ENCODE measurements around the gene METTL21A. TPM values are rescaled to one million over a fixed set of nuclear protein-coding genes. Genes with fewer than 3 reads are reported as not detected.

METTL21A gene
- total RNA-seq, 1 experiment from 2014 or later = 76.3 TPM

DNA sequence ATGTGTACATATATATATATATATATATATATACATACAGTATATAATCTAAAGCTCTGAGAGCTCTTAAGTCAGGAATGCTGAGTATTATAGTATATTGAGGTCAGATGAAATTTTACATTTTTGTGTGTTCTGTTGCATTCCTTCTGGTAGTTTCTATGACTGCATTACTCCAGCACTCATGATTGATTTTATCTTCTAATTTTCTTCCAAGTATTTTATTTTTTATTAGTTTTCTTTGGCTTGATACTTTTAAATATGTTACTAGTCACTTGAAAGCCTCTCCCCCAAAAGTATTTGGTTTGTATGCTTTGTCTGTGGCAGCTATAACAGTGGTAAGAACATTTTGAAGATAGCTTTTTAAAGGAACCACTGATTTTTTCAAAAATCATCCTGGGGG is 25.0 kb downstream of the METTL21A start:
- H4K20me1 ChIP-seq (ENCODE audit: insufficient read depth, low read depth, low read length) = no peaks in the 10 kb centered on the region
- no peak overlapping the region for H3K4me2 ChIP-seq (ENCODE audit: low read depth, low read length, poor library complexity, severe bottlenecking)
- DNase-seq = no peak
- peaks cover 5% of the 10 kb centered on the region for H3K4me1 ChIP-seq (ENCODE audit: low read length)
- no peak overlapping the region for H3K27ac ChIP-seq (ENCODE audit: low read length)
- no peak overlapping the region for H2AFZ ChIP-seq (ENCODE audit: low read length)
- peaks cover 26% of the 10 kb centered on the region; the same call in 1 of the 2 replicates for H3K36me3 ChIP-seq (ENCODE audit: insufficient read depth, low read length)
- H3K9me2 ChIP-seq (replicated peaks; ENCODE audit: insufficient read depth, low read length) = no peaks in the 10 kb centered on the region
- H3K9me3 ChIP-seq (ENCODE audit: low read length) = no peaks in the 10 kb centered on the region
- no peaks in the 10 kb centered on the region for H3K27me3 ChIP-seq (ENCODE audit: low read length)
- no peak overlapping the region for H3K9ac ChIP-seq (ENCODE audit: low read length)
- H3K79me2 ChIP-seq (ENCODE audit: low read length) = peaks cover 47% of the 10 kb centered on the region
- H3K4me3 ChIP-seq (ENCODE audit: low read length) = no peak overlapping the region

DNA sequence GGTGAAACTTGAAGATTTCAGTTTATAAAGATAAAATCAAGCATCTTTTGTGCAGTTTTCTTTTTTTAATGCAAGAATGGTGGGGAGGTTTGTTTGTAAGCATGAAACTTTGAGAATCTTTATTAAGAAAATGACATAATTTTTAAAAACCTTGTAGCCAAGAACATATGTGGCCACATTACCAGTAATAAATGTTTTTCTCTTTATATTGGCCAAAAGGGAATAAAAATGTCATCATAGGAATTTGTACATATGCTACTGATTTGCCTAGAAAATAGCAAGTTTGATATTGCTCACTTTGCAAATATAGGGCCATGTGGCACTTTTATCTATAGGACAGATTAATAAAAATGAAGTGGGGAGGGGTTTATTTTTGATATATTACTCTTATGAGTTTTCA is 25.6 kb downstream of the METTL21A start:
- Histone ChIP-seq H3K4me3 (ENCODE audit: low read length) (no peak overlapping the region), H2AFZ (ENCODE audit: low read length) (no peak overlapping the region), H3K36me3 (ENCODE audit: insufficient read depth, low read length) (peaks cover 26% of the 10 kb centered on the region), H3K27ac (ENCODE audit: low read length) (no peak overlapping the region), H3K4me2 (ENCODE audit: low read depth, low read length, poor library complexity, severe bottlenecking) (no peak overlapping the region), H3K27me3 (ENCODE audit: low read length) (no peaks in the 10 kb centered on the region), H3K9me3 (ENCODE audit: low read length) (no peaks in the 10 kb centered on the region), H3K79me2 (ENCODE audit: low read length) (peaks cover 42% of the 10 kb centered on the region), H3K9me2 (replicated peaks; ENCODE audit: insufficient read depth, low read length) (no peaks in the 10 kb centered on the region), H3K4me1 (ENCODE audit: low read length) (peaks cover 7% of the 10 kb centered on the region), H4K20me1 (ENCODE audit: insufficient read depth, low read depth, low read length) (no peaks in the 10 kb centered on the region), H3K9ac (ENCODE audit: low read length) (no peak overlapping the region)
- no peak for DNase-seq

DNA sequence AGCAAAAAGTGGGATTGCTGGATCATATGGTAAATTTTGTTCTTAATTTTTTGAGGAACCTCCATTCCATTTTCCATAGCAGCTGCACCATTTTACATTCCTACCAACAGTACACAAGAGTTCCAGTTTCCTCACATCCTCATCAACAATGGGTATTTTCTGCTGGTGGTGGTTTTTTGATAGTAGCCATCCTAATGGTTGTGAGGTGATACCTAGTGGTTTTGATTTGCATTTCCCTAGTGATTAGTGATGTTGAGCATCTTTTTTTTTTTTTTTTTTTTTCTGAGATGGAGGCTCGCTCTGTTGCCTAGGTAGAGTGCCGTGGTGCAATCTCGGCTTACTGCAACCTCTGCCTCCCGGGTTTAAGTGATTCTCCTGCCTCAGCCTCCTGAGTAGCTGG is 30.5 kb downstream of the METTL21A start:
- H2AFZ ChIP-seq (ENCODE audit: low read length) = no peak overlapping the region
- 0 out of 2 replicates have a peak overlapping the region, but pooled peaks have one; percentile 10 for H3K4me3 ChIP-seq (ENCODE audit: low read length)
- no peaks in the 10 kb centered on the region; the same call in 1 of the 2 replicates for H3K9me3 ChIP-seq (ENCODE audit: low read length)
- DNase-seq = peak; percentile 63
- no peaks in the 10 kb centered on the region for H3K27me3 ChIP-seq (ENCODE audit: low read length)
- H3K36me3 ChIP-seq (ENCODE audit: insufficient read depth, low read length) = peaks cover 57% of the 10 kb centered on the region
- H3K4me1 ChIP-seq (ENCODE audit: low read length) = peaks cover 9% of the 10 kb centered on the region
- H3K79me2 ChIP-seq (ENCODE audit: low read length) = peaks cover 47% of the 10 kb centered on the region
- H3K9me2 ChIP-seq (replicated peaks; ENCODE audit: insufficient read depth, low read length) = no peaks in the 10 kb centered on the region
- H4K20me1 ChIP-seq (ENCODE audit: insufficient read depth, low read depth, low read length) = no peaks in the 10 kb centered on the region
- no peak overlapping the region for H3K9ac ChIP-seq (ENCODE audit: low read length)
- H3K4me2 ChIP-seq (ENCODE audit: low read depth, low read length, poor library complexity, severe bottlenecking) = peak overlapping the region; percentile 48
- H3K27ac ChIP-seq (ENCODE audit: low read length) = peak overlapping the region; percentile 57; the same call in 1 of the 2 replicates

DNA sequence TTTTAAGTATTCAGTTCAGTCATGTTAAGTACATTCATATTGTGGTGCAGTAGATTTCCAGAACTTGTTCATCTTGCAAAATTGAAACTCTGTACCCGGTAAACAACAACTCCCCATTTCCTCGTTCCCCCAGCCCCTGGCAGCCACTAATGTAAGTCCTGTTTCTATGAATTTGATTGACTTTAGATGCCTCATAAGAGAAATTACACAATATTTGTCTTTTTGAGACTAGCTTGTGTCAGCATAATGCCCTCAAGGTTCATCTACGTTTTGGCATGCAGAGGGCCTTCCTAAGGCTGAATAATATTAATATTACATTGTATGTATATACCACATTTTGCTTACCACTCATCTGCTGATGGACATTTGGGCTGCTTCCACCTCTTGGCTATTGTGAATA is 30.9 kb downstream of the METTL21A start:
- H3K4me3 ChIP-seq (ENCODE audit: low read length) = 0 out of 2 replicates have a peak overlapping the region, but pooled peaks have one; percentile 10
- H3K79me2 ChIP-seq (ENCODE audit: low read length) = peaks cover 51% of the 10 kb centered on the region
- no peak overlapping the region for H2AFZ ChIP-seq (ENCODE audit: low read length)
- no peaks in the 10 kb centered on the region; the same call in 1 of the 2 replicates for H3K9me3 ChIP-seq (ENCODE audit: low read length)
- H3K9me2 ChIP-seq (replicated peaks; ENCODE audit: insufficient read depth, low read length) = no peaks in the 10 kb centered on the region
- H4K20me1 ChIP-seq (ENCODE audit: insufficient read depth, low read depth, low read length) = no peaks in the 10 kb centered on the region
- no peaks in the 10 kb centered on the region for H3K27me3 ChIP-seq (ENCODE audit: low read length)
- peak overlapping the region; percentile 48 for H3K4me2 ChIP-seq (ENCODE audit: low read depth, low read length, poor library complexity, severe bottlenecking)
- H3K27ac ChIP-seq (ENCODE audit: low read length) = peak overlapping the region; percentile 57; the same call in 1 of the 2 replicates
- no peak overlapping the region for H3K9ac ChIP-seq (ENCODE audit: low read length)
- H3K36me3 ChIP-seq (ENCODE audit: insufficient read depth, low read length) = peaks cover 57% of the 10 kb centered on the region
- DNase-seq = no peak
- H3K4me1 ChIP-seq (ENCODE audit: low read length) = peaks cover 9% of the 10 kb centered on the region

DNA sequence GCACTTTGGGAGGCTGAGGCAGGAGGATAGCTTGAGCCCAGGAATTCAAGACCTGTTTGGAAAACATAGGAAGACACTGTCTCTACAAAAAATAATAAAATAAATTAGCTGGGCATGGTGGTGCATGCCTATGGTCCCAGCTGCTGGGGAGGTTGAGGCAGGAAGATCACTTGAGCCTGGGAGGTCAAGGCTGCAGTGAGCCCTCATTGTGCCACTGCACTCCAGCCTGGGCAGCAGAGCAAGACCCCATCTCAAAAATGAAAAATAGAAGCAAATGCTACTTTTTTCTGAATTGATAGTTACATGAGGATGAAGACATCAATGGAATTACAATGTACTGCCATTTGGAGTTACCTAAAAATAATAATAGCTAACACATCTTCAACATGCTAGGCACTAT is 31.9 kb downstream of the METTL21A start:
- Histone ChIP-seq H3K79me2 (ENCODE audit: low read length) (peaks cover 56% of the 10 kb centered on the region), H3K9me2 (replicated peaks; ENCODE audit: insufficient read depth, low read length) (no peaks in the 10 kb centered on the region), H3K4me1 (ENCODE audit: low read length) (peaks cover 9% of the 10 kb centered on the region), H3K4me2 (ENCODE audit: low read depth, low read length, poor library complexity, severe bottlenecking) (no peak overlapping the region), H3K27ac (ENCODE audit: low read length) (no peak overlapping the region), H4K20me1 (ENCODE audit: insufficient read depth, low read depth, low read length) (no peaks in the 10 kb centered on the region), H3K9me3 (ENCODE audit: low read length) (no peaks in the 10 kb centered on the region; the same call in 1 of the 2 replicates), H3K27me3 (ENCODE audit: low read length) (no peaks in the 10 kb centered on the region), H3K4me3 (ENCODE audit: low read length) (no peak overlapping the region), H2AFZ (ENCODE audit: low read length) (no peak overlapping the region), H3K36me3 (ENCODE audit: insufficient read depth, low read length) (peaks cover 67% of the 10 kb centered on the region), H3K9ac (ENCODE audit: low read length) (no peak overlapping the region)
- DNase-seq = no peak

DNA sequence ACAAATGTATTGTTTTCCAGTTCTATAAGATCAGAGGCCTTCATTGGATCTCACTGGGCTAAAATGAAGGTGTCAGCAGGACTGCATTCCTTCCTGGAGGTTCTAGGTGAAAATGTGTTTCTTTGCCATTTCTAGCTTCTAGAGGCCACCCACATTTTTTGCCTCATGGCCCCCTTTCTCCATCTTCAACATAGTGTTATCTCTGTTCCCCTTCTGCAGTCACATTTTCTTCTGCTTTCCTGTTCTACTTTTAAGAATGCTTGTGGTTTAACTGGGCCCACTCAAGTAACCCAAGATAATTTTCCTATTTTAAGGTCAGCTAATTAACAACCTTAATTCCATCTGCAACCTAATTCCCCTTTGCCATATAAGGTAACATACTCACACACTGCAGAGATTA is 36.1 kb downstream of the METTL21A start:
- no peaks in the 10 kb centered on the region for H3K9me2 ChIP-seq (replicated peaks; ENCODE audit: insufficient read depth, low read length)
- DNase-seq = no peak
- no peak overlapping the region for H3K27ac ChIP-seq (ENCODE audit: low read length)
- peaks cover 45% of the 10 kb centered on the region for H3K79me2 ChIP-seq (ENCODE audit: low read length)
- no peak overlapping the region for H3K4me3 ChIP-seq (ENCODE audit: low read length)
- H3K9me3 ChIP-seq (ENCODE audit: low read length) = no peaks in the 10 kb centered on the region; the same call in 1 of the 2 replicates
- H3K36me3 ChIP-seq (ENCODE audit: insufficient read depth, low read length) = peaks cover 77% of the 10 kb centered on the region
- no peaks in the 10 kb centered on the region for H3K27me3 ChIP-seq (ENCODE audit: low read length)
- H3K4me1 ChIP-seq (ENCODE audit: low read length) = peaks cover 1% of the 10 kb centered on the region
- no peaks in the 10 kb centered on the region for H4K20me1 ChIP-seq (ENCODE audit: insufficient read depth, low read depth, low read length)
- no peak overlapping the region for H3K9ac ChIP-seq (ENCODE audit: low read length)
- H3K4me2 ChIP-seq (ENCODE audit: low read depth, low read length, poor library complexity, severe bottlenecking) = no peak overlapping the region
- H2AFZ ChIP-seq (ENCODE audit: low read length) = no peak overlapping the region

DNA sequence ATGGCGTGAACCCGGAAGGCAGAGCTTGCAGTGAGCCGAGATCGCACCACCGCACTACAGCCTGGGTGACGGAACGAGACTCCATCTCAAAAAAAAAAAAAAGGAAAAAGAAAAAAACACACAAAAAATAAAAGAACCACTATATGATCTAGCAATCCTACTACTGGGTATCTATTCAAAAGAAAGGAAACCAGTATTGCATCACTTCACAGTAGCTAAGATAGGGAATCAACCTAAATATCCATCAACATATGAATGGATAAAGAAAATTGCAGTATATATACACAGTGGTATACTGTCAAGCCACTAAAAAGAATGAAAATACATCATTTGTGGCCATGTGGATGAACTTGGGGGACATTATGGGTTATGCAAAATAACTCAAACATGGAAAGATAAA is 37.9 kb downstream of the METTL21A start:
- peaks cover 43% of the 10 kb centered on the region for H3K79me2 ChIP-seq (ENCODE audit: low read length)
- no peaks in the 10 kb centered on the region for H3K4me1 ChIP-seq (ENCODE audit: low read length)
- no peak for DNase-seq
- no peaks in the 10 kb centered on the region for H3K9me2 ChIP-seq (replicated peaks; ENCODE audit: insufficient read depth, low read length)
- H3K4me2 ChIP-seq (ENCODE audit: low read depth, low read length, poor library complexity, severe bottlenecking) = no peak overlapping the region
- no peaks in the 10 kb centered on the region for H3K27me3 ChIP-seq (ENCODE audit: low read length)
- H3K27ac ChIP-seq (ENCODE audit: low read length) = no peak overlapping the region
- peaks cover 78% of the 10 kb centered on the region for H3K36me3 ChIP-seq (ENCODE audit: insufficient read depth, low read length)
- H3K9me3 ChIP-seq (ENCODE audit: low read length) = no peaks in the 10 kb centered on the region; the same call in 1 of the 2 replicates
- no peaks in the 10 kb centered on the region for H4K20me1 ChIP-seq (ENCODE audit: insufficient read depth, low read depth, low read length)
- H3K4me3 ChIP-seq (ENCODE audit: low read length) = no peak overlapping the region
- no peak overlapping the region for H3K9ac ChIP-seq (ENCODE audit: low read length)
- no peak overlapping the region for H2AFZ ChIP-seq (ENCODE audit: low read length)

DNA sequence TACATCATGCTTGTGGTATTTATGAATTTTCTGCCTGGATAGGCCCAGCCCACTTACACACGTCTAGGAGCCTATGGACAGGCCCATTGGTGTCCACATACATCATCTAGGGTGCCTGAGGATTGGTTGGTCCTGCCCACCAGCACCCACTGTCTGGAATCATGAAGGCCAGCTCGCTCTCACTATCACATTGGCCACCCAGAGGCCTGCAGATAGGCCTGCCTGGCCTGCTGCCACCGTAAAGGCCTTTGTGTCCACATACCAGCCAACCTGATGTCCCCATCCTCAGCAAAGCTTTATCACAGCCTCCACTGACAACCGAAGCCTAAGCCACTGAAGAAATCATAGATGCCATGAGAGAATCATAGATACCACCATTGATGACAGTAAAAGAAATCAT is 40.2 kb downstream of the METTL21A start:
- no peak overlapping the region for H2AFZ ChIP-seq (ENCODE audit: low read length)
- H3K9me2 ChIP-seq (replicated peaks; ENCODE audit: insufficient read depth, low read length) = no peaks in the 10 kb centered on the region
- H4K20me1 ChIP-seq (ENCODE audit: insufficient read depth, low read depth, low read length) = no peaks in the 10 kb centered on the region
- H3K9ac ChIP-seq (ENCODE audit: low read length) = no peak overlapping the region
- no peaks in the 10 kb centered on the region for H3K9me3 ChIP-seq (ENCODE audit: low read length)
- H3K27me3 ChIP-seq (ENCODE audit: low read length) = no peaks in the 10 kb centered on the region
- no peaks in the 10 kb centered on the region for H3K4me1 ChIP-seq (ENCODE audit: low read length)
- H3K4me3 ChIP-seq (ENCODE audit: low read length) = no peak overlapping the region
- peaks cover 79% of the 10 kb centered on the region for H3K36me3 ChIP-seq (ENCODE audit: insufficient read depth, low read length)
- H3K4me2 ChIP-seq (ENCODE audit: low read depth, low read length, poor library complexity, severe bottlenecking) = no peak overlapping the region
- no peak for DNase-seq
- peaks cover 42% of the 10 kb centered on the region for H3K79me2 ChIP-seq (ENCODE audit: low read length)
- H3K27ac ChIP-seq (ENCODE audit: low read length) = no peak overlapping the region
